ENCODE results near the gene TBX4. TPM values are rescaled to one million over a fixed set of nuclear protein-coding genes. Genes with fewer than 3 reads are reported as not detected.
A peak's percentile ranks its signal among the peaks of the same experiment; 100 is the strongest.

TBX4 gene
- polyA plus RNA-seq, 4 donors = 16.8 TPM; not detected in 3

- DNase-seq = no peak
- FAIRE-seq = no peak
- Histone ChIP-seq H3K9me3 (ENCODE audit: control insufficient read depth in 2 of 2, insufficient read depth in 1 of 2, low read depth in 1 of 2, low read length in 1 of 2) (no peaks in the 10 kb centered on the region), H3K27ac (ENCODE audit: low read depth in 1 of 3, low read length in 2 of 3) (no peak overlapping the region), H3K4me3 (ENCODE audit: low read depth in 1 of 3, low read length in 3 of 3) (no peak overlapping the region), H3K36me3 (ENCODE audit: control insufficient read depth in 3 of 3, insufficient read depth in 2 of 3, low read depth in 1 of 3, low read length in 3 of 3) (no peaks in the 10 kb centered on the region), H3K27me3 (ENCODE audit: control insufficient read depth in 3 of 3, insufficient read depth in 3 of 3, low read length in 3 of 3) (peaks cover 0 to 1% (median 0%) of the 10 kb centered on the region in 3 donors), H3K4me1 (ENCODE audit: control insufficient read depth in 3 of 3, insufficient read depth in 2 of 3, low read depth in 1 of 3, low read length in 2 of 3) (peaks cover 0 to 17% (median 0%) of the 10 kb centered on the region in 3 donors)
- 92 to 93% (median 92%) methylated on average over 8 of the region's 8 CpGs for WGBS, 3 donors
Observed at GRCh38 chr17:61498042-61498994, 46.1 kb downstream of the TBX4 start.

GRCh38 chr17:61499632-61500031 lies 47.4 kb downstream of the TBX4 start:
- Histone ChIP-seq H3K9me3 (ENCODE audit: control insufficient read depth in 2 of 2, insufficient read depth in 1 of 2, low read depth in 1 of 2, low read length in 1 of 2) (no peaks in the 10 kb centered on the region), H3K36me3 (ENCODE audit: control insufficient read depth in 3 of 3, insufficient read depth in 2 of 3, low read depth in 1 of 3, low read length in 3 of 3) (no peaks in the 10 kb centered on the region), H3K4me3 (ENCODE audit: low read depth in 1 of 3, low read length in 3 of 3) (no peak overlapping the region), H3K4me1 (ENCODE audit: control insufficient read depth in 3 of 3, insufficient read depth in 2 of 3, low read depth in 1 of 3, low read length in 2 of 3) (peaks cover 0 to 13% (median 0%) of the 10 kb centered on the region in 3 donors), H3K27ac (ENCODE audit: low read depth in 1 of 3, low read length in 2 of 3) (no peak overlapping the region), H3K27me3 (ENCODE audit: control insufficient read depth in 3 of 3, insufficient read depth in 3 of 3, low read length in 3 of 3) (peaks cover 0 to 1% (median 0%) of the 10 kb centered on the region in 3 donors)
- 90 to 92% (median 91%) methylated on average over 3 of the region's 3 CpGs for WGBS, 3 donors
- DNase-seq = no peak
- no peak for FAIRE-seq

GRCh38 chr17:61500287-61500686 lies 48.1 kb downstream of the TBX4 start:
- 84 to 91% (median 89%) methylated on average over 2 of the region's 2 CpGs for WGBS, 3 donors
- H3K4me3 ChIP-seq (ENCODE audit: low read depth in 1 of 3, low read length in 3 of 3) = no peak overlapping the region
- H3K36me3 ChIP-seq (ENCODE audit: control insufficient read depth in 3 of 3, insufficient read depth in 2 of 3, low read depth in 1 of 3, low read length in 3 of 3) = no peaks in the 10 kb centered on the region
- no peak overlapping the region for H3K27ac ChIP-seq (ENCODE audit: low read depth in 1 of 3, low read length in 2 of 3)
- FAIRE-seq (no peak), DNase-seq (no peak)
- peaks cover 0 to 6% (median 0%) of the 10 kb centered on the region in 3 donors for H3K4me1 ChIP-seq (ENCODE audit: control insufficient read depth in 3 of 3, insufficient read depth in 2 of 3, low read depth in 1 of 3, low read length in 2 of 3)
- H3K9me3 ChIP-seq (ENCODE audit: control insufficient read depth in 2 of 2, insufficient read depth in 1 of 2, low read depth in 1 of 2, low read length in 1 of 2) = no peaks in the 10 kb centered on the region
- peaks cover 0 to 1% (median 0%) of the 10 kb centered on the region in 3 donors for H3K27me3 ChIP-seq (ENCODE audit: control insufficient read depth in 3 of 3, insufficient read depth in 3 of 3, low read length in 3 of 3)

GRCh38 chr17:61502292-61502691 lies 50.1 kb downstream of the TBX4 start:
- FAIRE-seq = no peak
- no peak overlapping the region for H3K4me3 ChIP-seq (ENCODE audit: low read depth in 1 of 3, low read length in 3 of 3)
- WGBS, 3 donors = 90 to 93% (median 93%) methylated on average over 5 of the region's 5 CpGs
- H3K27ac ChIP-seq (ENCODE audit: low read depth in 1 of 3, low read length in 2 of 3) = no peak overlapping the region
- H3K36me3 ChIP-seq (ENCODE audit: control insufficient read depth in 3 of 3, insufficient read depth in 2 of 3, low read depth in 1 of 3, low read length in 3 of 3) = no peaks in the 10 kb centered on the region
- H3K9me3 ChIP-seq (ENCODE audit: control insufficient read depth in 2 of 2, insufficient read depth in 1 of 2, low read depth in 1 of 2, low read length in 1 of 2) = no peaks in the 10 kb centered on the region
- H3K27me3 ChIP-seq (ENCODE audit: control insufficient read depth in 3 of 3, insufficient read depth in 3 of 3, low read length in 3 of 3) = peaks cover 0 to 1% (median 0%) of the 10 kb centered on the region in 3 donors
- H3K4me1 ChIP-seq (ENCODE audit: control insufficient read depth in 3 of 3, insufficient read depth in 2 of 3, low read depth in 1 of 3, low read length in 2 of 3) = peaks cover 0 to 4% (median 0%) of the 10 kb centered on the region in 3 donors
- DNase-seq = no peak

GRCh38 chr17:61503961-61504360 lies 51.7 kb downstream of the TBX4 start:
- 57 to 65% (median 62%) methylated on average over 3 of the region's 3 CpGs for WGBS, 3 donors
- FAIRE-seq (no peak), DNase-seq (no peak)
- Histone ChIP-seq H3K4me1 (ENCODE audit: control insufficient read depth in 3 of 3, insufficient read depth in 2 of 3, low read depth in 1 of 3, low read length in 2 of 3) (peaks cover 0 to 4% (median 0%) of the 10 kb centered on the region in 3 donors), H3K27me3 (ENCODE audit: control insufficient read depth in 3 of 3, insufficient read depth in 3 of 3, low read length in 3 of 3) (peaks cover 0 to 1% (median 0%) of the 10 kb centered on the region in 3 donors), H3K36me3 (ENCODE audit: control insufficient read depth in 3 of 3, insufficient read depth in 2 of 3, low read depth in 1 of 3, low read length in 3 of 3) (no peaks in the 10 kb centered on the region), H3K27ac (ENCODE audit: low read depth in 1 of 3, low read length in 2 of 3) (no peak overlapping the region), H3K9me3 (ENCODE audit: control insufficient read depth in 2 of 2, insufficient read depth in 1 of 2, low read depth in 1 of 2, low read length in 1 of 2) (no peaks in the 10 kb centered on the region), H3K4me3 (ENCODE audit: low read depth in 1 of 3, low read length in 3 of 3) (no peak overlapping the region)

GRCh38 chr17:61504697-61505096 lies 52.5 kb downstream of the TBX4 start:
- Histone ChIP-seq H3K27ac (ENCODE audit: low read depth in 1 of 3, low read length in 2 of 3) (no peak overlapping the region), H3K4me1 (ENCODE audit: control insufficient read depth in 3 of 3, insufficient read depth in 2 of 3, low read depth in 1 of 3, low read length in 2 of 3) (peaks cover 0 to 4% (median 0%) of the 10 kb centered on the region in 3 donors), H3K9me3 (ENCODE audit: control insufficient read depth in 2 of 2, insufficient read depth in 1 of 2, low read depth in 1 of 2, low read length in 1 of 2) (no peaks in the 10 kb centered on the region), H3K4me3 (ENCODE audit: low read depth in 1 of 3, low read length in 3 of 3) (no peak overlapping the region), H3K36me3 (ENCODE audit: control insufficient read depth in 3 of 3, insufficient read depth in 2 of 3, low read depth in 1 of 3, low read length in 3 of 3) (no peaks in the 10 kb centered on the region), H3K27me3 (ENCODE audit: control insufficient read depth in 3 of 3, insufficient read depth in 3 of 3, low read length in 3 of 3) (peaks cover 0 to under 1% (median 0%) of the 10 kb centered on the region in 3 donors)
- 41 to 61% (median 58%) methylated on average over 2 of the region's 2 CpGs for WGBS, 3 donors
- no peak for FAIRE-seq
- no peak for DNase-seq

GRCh38 chr17:61505846-61506627 lies 53.8 kb downstream of the TBX4 start:
- H3K4me1 ChIP-seq (ENCODE audit: control insufficient read depth in 3 of 3, insufficient read depth in 2 of 3, low read depth in 1 of 3, low read length in 2 of 3) = peaks cover 0 to 4% (median 0%) of the 10 kb centered on the region in 3 donors
- peaks cover 0 to 1% (median 0%) of the 10 kb centered on the region in 3 donors for H3K27me3 ChIP-seq (ENCODE audit: control insufficient read depth in 3 of 3, insufficient read depth in 3 of 3, low read length in 3 of 3)
- WGBS, 3 donors = 42 to 54% (median 47%) methylated on average over 11 of the region's 11 CpGs
- no peaks in the 10 kb centered on the region for H3K36me3 ChIP-seq (ENCODE audit: control insufficient read depth in 3 of 3, insufficient read depth in 2 of 3, low read depth in 1 of 3, low read length in 3 of 3)
- H3K27ac ChIP-seq (ENCODE audit: low read depth in 1 of 3, low read length in 2 of 3) = no peak overlapping the region
- DNase-seq (peak in 1 of 2 donors; percentile 60), FAIRE-seq (no peak)
- H3K4me3 ChIP-seq (ENCODE audit: low read depth in 1 of 3, low read length in 3 of 3) = no peak overlapping the region
- no peaks in the 10 kb centered on the region for H3K9me3 ChIP-seq (ENCODE audit: control insufficient read depth in 2 of 2, insufficient read depth in 1 of 2, low read depth in 1 of 2, low read length in 1 of 2)

- H3K4me3 ChIP-seq (ENCODE audit: low read depth in 1 of 3, low read length in 3 of 3) = no peak overlapping the region
- H3K27me3 ChIP-seq (ENCODE audit: control insufficient read depth in 3 of 3, insufficient read depth in 3 of 3, low read length in 3 of 3) = peaks cover 0 to 2% (median 0%) of the 10 kb centered on the region in 3 donors
- H3K4me1 ChIP-seq (ENCODE audit: control insufficient read depth in 3 of 3, insufficient read depth in 2 of 3, low read depth in 1 of 3, low read length in 2 of 3) = peaks cover 0 to 4% (median 0%) of the 10 kb centered on the region in 3 donors
- H3K36me3 ChIP-seq (ENCODE audit: control insufficient read depth in 3 of 3, insufficient read depth in 2 of 3, low read depth in 1 of 3, low read length in 3 of 3) = no peaks in the 10 kb centered on the region
- WGBS, 3 donors = 78 to 80% (median 80%) methylated on average over 9 of the region's 9 CpGs
- no peak overlapping the region for H3K27ac ChIP-seq (ENCODE audit: low read depth in 1 of 3, low read length in 2 of 3)
- H3K9me3 ChIP-seq (ENCODE audit: control insufficient read depth in 2 of 2, insufficient read depth in 1 of 2, low read depth in 1 of 2, low read length in 1 of 2) = no peaks in the 10 kb centered on the region
- DNase-seq (no peak), FAIRE-seq (no peak)
Observed at GRCh38 chr17:61507383-61508066, 55.3 kb downstream of the TBX4 start.

All from small intestine (tissue), 7 donors.